Measurements from ENCODE around the gene SCN4B.

- TF ChIP-seq CTCF (IDR thresholded peaks at IDR 0.05) (no peak), POLR2A (IDR thresholded peaks at IDR 0.05) (no peak)
Measured at GRCh38 chr11:118168751-118169150, 16.1 kb upstream of the SCN4B start.
